Measurements from ENCODE around the gene ZBTB42.

ZBTB42 gene

GRCh38 chr14:104788873-104789663 lies 11.8 kb upstream of the ZBTB42 start:
- no peak for TF ChIP-seq CTCF (IDR thresholded peaks at IDR 0.05)
- no peak overlapping the region for H3K4me3 ChIP-seq
- no peak for DNase-seq (ENCODE audit: low spot score)
- H3K27ac ChIP-seq = no peak overlapping the region

GRCh38 chr14:104789752-104790743 lies 10.9 kb upstream of the ZBTB42 start:
- H3K4me3 ChIP-seq = no peak overlapping the region
- no peak overlapping the region for H3K27ac ChIP-seq
- no peak for DNase-seq (ENCODE audit: low spot score)
- TF ChIP-seq CTCF (IDR thresholded peaks at IDR 0.05) = no peak

- H3K27ac ChIP-seq = no peak overlapping the region
- no peak overlapping the region for H3K4me3 ChIP-seq
- DNase-seq (ENCODE audit: low spot score) = no peak
- TF ChIP-seq CTCF (IDR thresholded peaks at IDR 0.05) = no peak
These were observed 9.5 kb upstream of the ZBTB42 start for GRCh38 chr14:104791425-104791824.

GRCh38 chr14:104792101-104792884 lies 8.6 kb upstream of the ZBTB42 start:
- no peak for DNase-seq (ENCODE audit: low spot score)
- TF ChIP-seq CTCF (IDR thresholded peaks at IDR 0.05) = no peak
- H3K4me3 ChIP-seq = peak overlapping the region; percentile 9
- peak overlapping the region in 1 of 2 donors; percentile 51 for H3K27ac ChIP-seq

- TF ChIP-seq CTCF (IDR thresholded peaks at IDR 0.05) = no peak
- DNase-seq (ENCODE audit: low spot score) = no peak
- H3K27ac ChIP-seq = peak overlapping the region in 1 of 2 donors; percentile 51
- peak overlapping the region; percentile 99 for H3K4me3 ChIP-seq
These were observed 7.8 kb upstream of the ZBTB42 start for GRCh38 chr14:104792945-104793702.

- no peak overlapping the region for H3K27ac ChIP-seq
- TF ChIP-seq CTCF (IDR thresholded peaks at IDR 0.05) = no peak
- DNase-seq (ENCODE audit: low spot score) = no peak
- peak overlapping the region; percentile 99 for H3K4me3 ChIP-seq
These were observed 7.3 kb upstream of the ZBTB42 start for GRCh38 chr14:104793703-104793959.

All from coronary artery (tissue), 2 donors.